Mesendoderm (in vitro differentiated cells): ENCODE measurements around the gene POLR1A.
"Not testable (repeated sequence)": the region's sequence is repeated elsewhere in the genome, so short reads cannot be mapped to it uniquely, and the experiment has no call there.

Experiments
- DNase-seq: peaks from one replicate; pipeline ENCODE4 v3.0.0; 2013
- H2AK5ac ChIP-seq: 2 replicates; pipeline ENCODE4 v1.6.1; 2013; ENCODE audit warnings: low read length, inconsistent platforms
- H2BK120ac ChIP-seq: 2 replicates; pipeline ENCODE4 v1.6.1; 2013; ENCODE audit warnings: low read depth, mild to moderate bottlenecking, low read length, moderate library complexity, mixed read lengths
- H2BK15ac ChIP-seq: replicated peaks from 2 replicates; pipeline ENCODE4 v1.6.1; 2013; ENCODE audit warnings: low read depth, mild to moderate bottlenecking, moderate library complexity
- H2BK5ac ChIP-seq: 2 replicates; pipeline ENCODE4 v1.6.1; 2013; ENCODE audit warnings: low read length, inconsistent platforms
- H3K18ac ChIP-seq: 2 replicates; pipeline ENCODE4 v1.6.1; 2013; ENCODE audit warnings: mild to moderate bottlenecking, low read length, mixed read lengths
- H3K23ac ChIP-seq: one replicate; pipeline ENCODE4 v1.6.1; 2013; ENCODE audit warnings: low read length
- H3K27ac ChIP-seq: 2 replicates; pipeline ENCODE4 v1.5.1; 2013; ENCODE audit warnings: low read depth, mild to moderate bottlenecking, inconsistent platforms, low read length, moderate library complexity
- H3K27me3 ChIP-seq: 2 replicates; pipeline ENCODE4 v1.6.1; 2013; ENCODE audit warnings: low read length, control low read depth, mild to moderate bottlenecking, inconsistent platforms; ENCODE audit not compliant: insufficient read depth, poor library complexity
- H3K36me3 ChIP-seq: 2 replicates; pipeline ENCODE4 v1.6.1; 2013; ENCODE audit warnings: low read length, inconsistent platforms; ENCODE audit not compliant: control insufficient read depth, insufficient read depth
- H3K4ac ChIP-seq: one replicate; pipeline ENCODE4 v1.6.1; 2013; ENCODE audit warnings: low read depth, mild to moderate bottlenecking, low read length, moderate library complexity
- H3K4me1 ChIP-seq: 2 replicates; pipeline ENCODE4 v1.6.1; 2013; ENCODE audit warnings: low read depth, low read length, inconsistent platforms; ENCODE audit not compliant: control insufficient read depth
- H3K4me2 ChIP-seq: 2 replicates; pipeline ENCODE4 v1.6.1; 2013; ENCODE audit warnings: low read length
- H3K4me3 ChIP-seq: 2 replicates; pipeline ENCODE4 v1.5.1; 2013; ENCODE audit warnings: mild to moderate bottlenecking, low read length
- H3K56ac ChIP-seq: one replicate; pipeline ENCODE4 v1.6.1; 2013; ENCODE audit warnings: low read length
- H3K79me1 ChIP-seq: 2 replicates; pipeline ENCODE4 v1.6.1; 2013; ENCODE audit warnings: low read length, inconsistent platforms
- H3K79me2 ChIP-seq: 2 replicates; pipeline ENCODE4 v1.6.1; 2013; ENCODE audit warnings: mild to moderate bottlenecking, low read length; ENCODE audit not compliant: control insufficient read depth, insufficient read depth
- H3K9ac ChIP-seq: 2 replicates; pipeline ENCODE4 v1.6.1; 2013; ENCODE audit warnings: low read length, inconsistent platforms
- H4K5ac ChIP-seq: one replicate; pipeline ENCODE4 v1.6.1; 2013; ENCODE audit warnings: low read length
- H4K8ac ChIP-seq: one replicate; pipeline ENCODE4 v1.6.1; 2013; ENCODE audit warnings: low read depth, mild to moderate bottlenecking, control low read depth, low read length, moderate library complexity
- WGBS: extraction: QIAGEN DNeasy Blood & Tissue Kit; methylation state at CpG from one replicate; pipeline ENCODE4 v1.1.7; 2013; ENCODE audit warnings: low lambda C conversion rate, missing lambda C conversion rate; ENCODE audit not compliant: insufficient coverage; ENCODE audit errors: extremely low coverage; 5-methylcytosine and 5-hydroxymethylcytosine counted together

POLR1A gene

GRCh38 chr2:85994421-85994777, 111.3 kb downstream of the POLR1A start:
- no peak overlapping the region for H2BK15ac ChIP-seq
- H3K4me3 ChIP-seq: no peak overlapping the region
- peaks cover 11% of the 10 kb centered on the region for H3K4me1 ChIP-seq
- no peak overlapping the region for H2AK5ac ChIP-seq
- no peak overlapping the region for H3K56ac ChIP-seq
- no peaks in the 10 kb centered on the region for H3K27me3 ChIP-seq
- no peak overlapping the region for H3K9ac ChIP-seq
- no peak overlapping the region for H2BK120ac ChIP-seq
- H3K18ac ChIP-seq: no peak overlapping the region
- no peaks in the 10 kb centered on the region for H3K36me3 ChIP-seq
- no peak overlapping the region for H3K23ac ChIP-seq
- no peak overlapping the region for H2BK5ac ChIP-seq
- H4K5ac ChIP-seq: no peak overlapping the region
- H3K4me2 ChIP-seq: no peak overlapping the region
- H4K8ac ChIP-seq: no peak overlapping the region
- no peak overlapping the region for H3K27ac ChIP-seq
- no CpG with 5 or more reads among the region's 3 CpGs for WGBS
- no peak overlapping the region for H3K4ac ChIP-seq
- no peak for DNase-seq
- no peaks in the 10 kb centered on the region for H3K79me2 ChIP-seq
- H3K79me1 ChIP-seq: no peaks in the 10 kb centered on the region

- no peak overlapping the region for H3K9ac ChIP-seq
- no peak for DNase-seq
Observed at GRCh38 chr2:85992611-85993010, 113.1 kb downstream of the POLR1A start.

GRCh38 chr2:85992053-85992452, 113.6 kb downstream of the POLR1A start:
- not testable (repeated sequence) for H3K56ac ChIP-seq, DNase-seq, H3K9ac ChIP-seq, H3K27me3 ChIP-seq, H3K79me2 ChIP-seq, H2BK120ac ChIP-seq, H3K4me3 ChIP-seq, H3K4ac ChIP-seq, H3K18ac ChIP-seq, H3K4me2 ChIP-seq, H4K8ac ChIP-seq, H2BK5ac ChIP-seq, H3K4me1 ChIP-seq, H2AK5ac ChIP-seq, H2BK15ac ChIP-seq, H3K79me1 ChIP-seq, H4K5ac ChIP-seq, H3K27ac ChIP-seq, H3K23ac ChIP-seq, H3K36me3 ChIP-seq
- WGBS: no CpG with 5 or more reads among the region's 9 CpGs

More at GRCh38 chr2:85992611-85993010, 113.1 kb downstream of the POLR1A start:
- no peak overlapping the region for H3K4me2 ChIP-seq
- H4K5ac ChIP-seq: no peak overlapping the region
- no peak overlapping the region for H2BK5ac ChIP-seq
- no peak overlapping the region for H2BK15ac ChIP-seq
- H3K18ac ChIP-seq: no peak overlapping the region
- no peak overlapping the region for H3K4ac ChIP-seq
- H3K27me3 ChIP-seq: no peaks in the 10 kb centered on the region
- H3K27ac ChIP-seq: no peak overlapping the region
- H4K8ac ChIP-seq: no peak overlapping the region
- H3K4me3 ChIP-seq: no peak overlapping the region
- no peak overlapping the region for H2AK5ac ChIP-seq
- H3K4me1 ChIP-seq: peaks cover 2% of the 10 kb centered on the region
- H3K79me1 ChIP-seq: no peaks in the 10 kb centered on the region
- H3K23ac ChIP-seq: no peak overlapping the region
- no peak overlapping the region for H3K56ac ChIP-seq
- no peaks in the 10 kb centered on the region for H3K79me2 ChIP-seq
- no peak overlapping the region for H2BK120ac ChIP-seq
- H3K36me3 ChIP-seq: no peaks in the 10 kb centered on the region

- Histone ChIP-seq H3K36me3 (no peaks in the 10 kb centered on the region), H2BK120ac (no peak overlapping the region), H4K8ac (no peak overlapping the region), H3K79me2 (no peaks in the 10 kb centered on the region), H3K4ac (no peak overlapping the region), H3K4me3 (no peak overlapping the region), H4K5ac (no peak overlapping the region), H2AK5ac (no peak overlapping the region), H3K56ac (no peak overlapping the region), H3K27me3 (no peaks in the 10 kb centered on the region), H3K23ac (no peak overlapping the region), H3K4me2 (no peak overlapping the region), H3K4me1 (peaks cover 2% of the 10 kb centered on the region), H3K27ac (no peak overlapping the region), H3K9ac (no peak overlapping the region), H3K79me1 (no peaks in the 10 kb centered on the region), H2BK15ac (no peak overlapping the region), H2BK5ac (no peak overlapping the region), H3K18ac (no peak overlapping the region)
- peak; percentile 69 for DNase-seq
- WGBS: no CpG with 5 or more reads among the region's 8 CpGs
Observed at GRCh38 chr2:85990084-85990483, 115.6 kb downstream of the POLR1A start.

GRCh38 chr2:85989288-85989865, 116.3 kb downstream of the POLR1A start:
- Histone ChIP-seq H3K9ac (no peak overlapping the region), H3K56ac (no peak overlapping the region), H3K4ac (peak overlapping the region; percentile 28), H3K4me1 (peaks cover 2% of the 10 kb centered on the region), H3K4me2 (no peak overlapping the region), H3K79me1 (no peaks in the 10 kb centered on the region), H3K27me3 (no peaks in the 10 kb centered on the region), H2BK5ac (no peak overlapping the region), H2BK15ac (no peak overlapping the region), H3K23ac (no peak overlapping the region), H3K36me3 (no peaks in the 10 kb centered on the region), H3K27ac (no peak overlapping the region), H2BK120ac (no peak overlapping the region), H4K5ac (no peak overlapping the region), H3K79me2 (no peaks in the 10 kb centered on the region), H4K8ac (no peak overlapping the region), H3K4me3 (no peak overlapping the region), H3K18ac (no peak overlapping the region), H2AK5ac (no peak overlapping the region)
- no peak for DNase-seq
- no CpG with 5 or more reads among the region's 7 CpGs for whole genome bisulfite sequencing

- H3K4me2 ChIP-seq: no peak overlapping the region
- H3K9ac ChIP-seq: no peak overlapping the region
- H3K18ac ChIP-seq: no peak overlapping the region
- no peak overlapping the region for H3K56ac ChIP-seq
- H2BK5ac ChIP-seq: no peak overlapping the region
- H3K4me3 ChIP-seq: no peak overlapping the region
- H3K79me1 ChIP-seq: no peaks in the 10 kb centered on the region
- no peak overlapping the region for H3K4ac ChIP-seq
- no peaks in the 10 kb centered on the region for H3K36me3 ChIP-seq
- H3K23ac ChIP-seq: no peak overlapping the region
- peaks cover 2% of the 10 kb centered on the region for H3K4me1 ChIP-seq
- no peaks in the 10 kb centered on the region for H3K27me3 ChIP-seq
- no CpG with 5 or more reads among the region's 7 CpGs for WGBS
- H2BK15ac ChIP-seq: no peak overlapping the region
- no peak overlapping the region for H4K8ac ChIP-seq
- no peak for DNase-seq
- H2AK5ac ChIP-seq: no peak overlapping the region
- no peak overlapping the region for H2BK120ac ChIP-seq
- no peak overlapping the region for H3K27ac ChIP-seq
- no peak overlapping the region for H4K5ac ChIP-seq
- no peaks in the 10 kb centered on the region for H3K79me2 ChIP-seq
Observed at GRCh38 chr2:85988914-85989270, 116.8 kb downstream of the POLR1A start.
